ENCODE data around the gene MFSD11. TPM values are rescaled to one million over a fixed set of nuclear protein-coding genes. Genes with fewer than 3 reads are reported as not detected.
"Not testable (repeated sequence)": the region's sequence is repeated elsewhere in the genome, so short reads cannot be mapped to it uniquely, and the experiment has no call there.

MFSD11 gene
- polyA plus RNA-seq, 3 donors from 2014 or later: 25.2 to 48.0 (median 36.0) TPM

DNA sequence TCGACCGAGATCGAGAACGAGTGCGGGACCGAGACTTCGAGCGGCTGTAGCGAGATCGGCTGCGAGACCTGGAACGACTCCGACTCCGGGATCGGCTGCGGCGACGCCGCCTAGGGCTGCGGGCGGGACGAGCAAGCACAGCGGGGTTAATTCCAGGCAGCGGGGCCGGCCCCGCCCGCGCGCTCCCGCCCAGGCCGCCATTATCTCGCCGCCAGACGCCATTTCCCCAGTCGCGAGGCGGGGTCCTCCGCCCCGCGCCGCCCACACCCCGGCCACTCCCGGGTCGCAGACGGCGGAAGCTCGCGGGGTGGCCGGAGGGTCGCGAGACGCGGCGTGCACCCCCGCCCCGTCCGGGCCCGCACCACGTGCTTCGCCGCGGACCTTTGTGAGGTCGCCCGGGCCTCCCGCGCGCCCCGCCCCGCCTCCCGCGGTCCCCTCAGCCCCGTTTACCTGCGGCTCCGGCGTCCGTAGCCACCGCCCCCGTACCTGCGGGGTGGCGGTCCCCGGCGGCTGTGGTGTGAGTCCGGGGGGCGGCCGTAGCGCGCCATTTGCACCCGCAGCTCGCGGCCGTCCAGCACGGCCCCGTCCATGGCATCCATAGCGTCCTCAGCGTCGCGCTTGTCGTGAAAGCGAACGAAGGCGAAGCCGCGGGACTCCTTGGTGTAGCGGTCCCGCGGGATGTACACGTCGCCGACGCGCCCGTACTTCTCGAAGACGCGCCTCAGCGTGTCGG lies 1.4 kb upstream of the MFSD11 start:
- H3K27me3 Mint-ChIP-seq (ENCODE audit: low read depth in 3 of 3): peaks cover 21 to 36% (median 30%) of the 10 kb centered on the region in 3 donors
- no peaks in the 10 kb centered on the region for H3K9me3 Mint-ChIP-seq
- DNase-seq: peak; percentile 60 to 67 (median 63)
- H3K36me3 Mint-ChIP-seq: peaks cover 17 to 36% (median 21%) of the 10 kb centered on the region in 3 donors
- peaks cover 53 to 64% of the 10 kb centered on the region in 2 donors for H3K4me1 Mint-ChIP-seq
- peak overlapping the region; percentile 99 to 100 (median 99) for H3K27ac Mint-ChIP-seq
- H3K4me3 Mint-ChIP-seq: peak overlapping the region; percentile 93 to 98 (median 95)

DNA sequence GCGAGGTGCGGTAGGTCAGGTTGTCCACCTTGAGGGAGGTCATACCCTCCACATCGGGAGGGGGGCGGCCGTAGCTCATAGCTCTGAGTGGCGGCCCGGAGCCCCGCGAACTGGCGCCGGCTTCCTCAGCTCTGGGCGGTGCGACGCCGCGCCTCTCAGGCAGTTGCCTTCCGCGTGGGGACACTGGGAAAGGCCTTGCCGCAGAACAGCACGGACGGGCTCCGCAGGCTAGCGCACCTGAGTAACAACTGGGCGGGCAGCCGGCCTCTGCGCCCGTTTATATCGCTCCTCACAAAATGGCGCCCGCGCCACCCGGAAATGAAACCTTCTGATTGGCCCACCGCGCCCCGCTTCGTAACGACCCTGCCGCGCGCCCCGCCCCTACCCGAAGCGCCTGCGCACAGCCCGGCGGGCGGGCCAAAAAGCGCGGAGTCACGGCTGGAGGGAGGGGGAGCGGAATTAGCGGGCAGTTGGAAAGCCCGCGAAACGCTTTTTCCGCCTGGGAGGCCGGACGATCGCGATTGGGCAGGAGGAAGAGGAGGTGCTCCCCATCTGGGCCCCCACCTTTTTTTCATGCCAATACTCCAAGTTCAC lies 740 bp upstream of the MFSD11 start, which contains the start of gene SRSF2:
TSS of gene SRSF2 (minus strand) at position 250 of the 594 bp plus-strand sequence. CDS start at position 79, 171 bp downstream.
- H3K9me3 Mint-ChIP-seq: no peaks in the 10 kb centered on the region
- H3K4me1 Mint-ChIP-seq: peaks cover 49 to 60% of the 10 kb centered on the region in 2 donors
- peaks cover 21 to 40% (median 26%) of the 10 kb centered on the region in 3 donors for H3K36me3 Mint-ChIP-seq
- H3K27me3 Mint-ChIP-seq (ENCODE audit: low read depth in 3 of 3): peaks cover 21 to 36% (median 30%) of the 10 kb centered on the region in 3 donors
- peak; percentile 100 for DNase-seq
- H3K27ac Mint-ChIP-seq: peak within 1 kb of the TSS; percentile 99 to 100 (median 99)
- peak within 1 kb of the TSS; percentile 93 to 98 (median 95) for H3K4me3 Mint-ChIP-seq

DNA sequence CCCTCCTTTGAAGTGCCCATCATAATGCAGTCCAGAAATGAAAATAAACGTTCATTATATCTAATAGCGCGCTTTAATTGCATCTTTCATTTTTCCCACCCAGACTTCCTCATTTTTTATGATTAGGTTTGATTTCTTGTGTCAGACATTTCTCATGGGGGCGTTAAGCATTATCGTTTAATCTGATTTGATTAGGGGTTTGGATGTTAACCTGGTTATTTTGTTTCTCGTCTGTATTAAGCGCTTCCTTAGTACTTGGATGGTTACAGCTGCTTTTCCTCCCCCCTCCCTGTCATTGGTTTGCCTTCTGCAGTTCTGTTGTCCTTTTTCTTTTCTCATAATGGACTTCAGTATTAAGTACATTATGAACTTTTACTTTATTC lies 540 bp downstream of the MFSD11 start:
- no peaks in the 10 kb centered on the region for H3K9me3 Mint-ChIP-seq
- peak overlapping the region; percentile 99 to 100 (median 99) for H3K27ac Mint-ChIP-seq
- peaks cover 45 to 49% of the 10 kb centered on the region in 2 donors for H3K4me1 Mint-ChIP-seq
- DNase-seq: no peak
- peaks cover 21 to 36% (median 30%) of the 10 kb centered on the region in 3 donors for H3K27me3 Mint-ChIP-seq (ENCODE audit: low read depth in 3 of 3)
- H3K36me3 Mint-ChIP-seq: peaks cover 18 to 34% (median 27%) of the 10 kb centered on the region in 3 donors
- H3K4me3 Mint-ChIP-seq: peak overlapping the region; percentile 93 to 98 (median 95)

DNA sequence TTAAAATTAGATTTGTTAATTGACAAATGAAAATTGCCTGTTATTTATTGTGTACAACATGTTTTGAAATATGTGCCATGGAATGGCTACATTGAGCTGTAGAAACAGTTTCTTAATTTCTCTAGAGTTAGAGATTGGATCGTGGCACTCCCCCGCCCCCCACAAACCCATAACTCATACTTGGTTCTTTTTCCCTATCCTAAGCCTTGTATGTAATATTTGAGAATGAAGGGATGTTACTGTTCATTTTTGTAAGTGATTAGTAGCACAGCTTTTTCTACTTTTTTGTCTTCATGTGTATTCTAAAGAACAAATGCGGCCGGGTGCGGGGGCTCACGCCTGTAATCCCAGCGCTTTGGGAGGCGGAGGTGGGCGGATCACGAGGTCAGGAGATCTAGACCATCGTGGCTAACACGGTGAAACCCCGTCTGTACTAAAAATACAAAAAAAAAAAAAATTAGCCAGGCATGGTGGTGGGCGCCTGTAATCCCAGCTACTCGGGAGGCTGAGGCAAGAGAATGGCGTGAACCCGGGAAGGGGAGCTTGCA lies 1.7 kb downstream of the MFSD11 start:
- peaks cover 10 to 30% (median 24%) of the 10 kb centered on the region in 3 donors for H3K36me3 Mint-ChIP-seq
- H3K27me3 Mint-ChIP-seq (ENCODE audit: low read depth in 3 of 3): peaks cover 21 to 36% (median 27%) of the 10 kb centered on the region in 3 donors
- not testable (repeated sequence) for H3K9me3 Mint-ChIP-seq, DNase-seq
- H3K27ac Mint-ChIP-seq: peak overlapping the region in 2 of 6 donors; percentile 61 to 77
- H3K4me1 Mint-ChIP-seq: peaks cover 34 to 37% of the 10 kb centered on the region in 2 donors
- H3K4me3 Mint-ChIP-seq: peak overlapping the region in 2 of 5 donors; percentile 10 to 22

DNA sequence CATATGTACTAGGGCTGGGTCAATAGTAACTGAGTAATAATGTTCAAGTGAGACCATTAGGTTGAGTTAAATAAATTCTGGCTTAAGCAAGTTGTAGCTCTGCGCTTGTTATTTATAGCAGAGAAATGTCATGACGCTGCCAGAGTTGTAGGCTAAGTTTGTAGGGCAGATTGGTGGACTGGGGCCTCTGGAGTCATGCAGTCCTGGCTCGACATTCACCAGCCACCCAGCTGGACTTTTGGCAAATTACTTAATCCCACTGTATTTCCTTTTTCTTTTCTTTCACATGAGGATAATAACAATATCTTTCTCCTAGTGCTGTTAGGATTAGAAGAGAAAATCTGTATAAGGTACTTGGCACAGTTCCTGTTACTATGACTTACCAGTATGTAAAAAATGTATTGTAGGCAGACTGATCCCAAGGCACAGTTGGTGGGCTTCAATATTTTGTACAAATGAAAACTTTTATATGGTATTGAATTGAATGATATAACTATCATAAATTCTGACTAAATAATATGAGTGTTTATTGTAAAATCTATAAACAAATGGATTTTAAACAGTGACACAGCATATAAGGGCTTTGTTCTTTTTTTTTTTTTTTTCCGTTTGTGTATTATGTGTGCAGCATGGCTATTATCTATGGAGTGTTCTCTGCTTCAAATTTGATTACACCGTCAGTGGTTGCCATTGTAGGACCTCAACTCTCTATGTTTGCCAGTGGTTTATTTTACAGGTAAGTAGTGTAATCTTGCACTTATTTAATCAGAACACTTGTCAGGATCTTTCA lies 2.6 kb downstream of the MFSD11 start:
- Mint-ChIP-seq H3K9me3 (no peaks in the 10 kb centered on the region), H3K36me3 (peaks cover 9 to 32% (median 23%) of the 10 kb centered on the region in 3 donors), H3K4me1 (peaks cover 25 to 28% of the 10 kb centered on the region in 2 donors), H3K27me3 (ENCODE audit: low read depth in 3 of 3) (peaks cover 21 to 32% (median 23%) of the 10 kb centered on the region in 3 donors), H3K27ac (peak overlapping the region in 1 of 6 donors; percentile 26), H3K4me3 (no peak overlapping the region)
- DNase-seq: no peak

DNA sequence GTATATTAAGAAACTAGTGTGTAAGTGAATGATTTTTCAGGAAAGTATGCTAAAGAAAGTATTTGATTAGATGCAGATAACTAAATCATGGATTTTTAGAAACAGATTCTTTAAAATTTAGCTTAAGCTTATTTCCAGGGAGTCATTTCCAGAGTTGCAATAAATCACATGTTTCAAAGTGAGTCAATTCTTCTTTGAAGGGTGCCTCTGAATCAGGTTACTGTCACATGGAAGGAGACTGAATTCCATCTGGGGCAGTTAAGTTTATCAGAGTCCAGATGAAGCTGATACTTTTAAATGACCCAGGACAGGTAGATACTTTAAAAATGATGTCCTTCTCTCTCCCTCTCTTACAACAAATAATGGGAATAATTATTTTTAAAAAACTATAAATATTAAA lies 5.0 kb downstream of the MFSD11 start:
- H3K27ac Mint-ChIP-seq: no peak overlapping the region
- H3K4me3 Mint-ChIP-seq: no peak overlapping the region
- H3K9me3 Mint-ChIP-seq: no peaks in the 10 kb centered on the region
- H3K36me3 Mint-ChIP-seq: peaks cover 19 to 34% (median 23%) of the 10 kb centered on the region in 3 donors
- no peak for DNase-seq
- peaks cover 2 to 10% (median 5%) of the 10 kb centered on the region in 3 donors for H3K27me3 Mint-ChIP-seq (ENCODE audit: low read depth in 3 of 3)
- peaks cover 16 to 20% of the 10 kb centered on the region in 2 donors for H3K4me1 Mint-ChIP-seq

DNA sequence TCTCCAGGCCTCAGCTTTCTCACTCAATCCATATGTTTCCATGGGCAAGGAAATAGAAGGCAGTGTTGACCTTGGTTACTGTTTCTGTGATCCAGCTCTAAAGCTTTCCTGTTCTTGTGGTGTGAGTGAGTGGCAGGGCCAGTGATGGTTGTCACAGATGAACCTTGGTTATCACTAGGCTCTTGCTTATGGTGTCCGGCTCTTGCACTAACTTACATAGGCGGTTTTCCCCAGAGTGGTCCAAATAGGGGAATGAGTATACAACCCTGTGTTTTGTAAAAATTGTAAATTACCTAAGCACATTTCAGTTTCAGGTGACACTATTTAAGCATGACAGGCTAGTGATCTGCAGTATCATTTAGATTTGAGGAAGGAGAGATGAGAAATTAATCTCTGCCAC lies 6.8 kb downstream of the MFSD11 start:
- no peaks in the 10 kb centered on the region for H3K27me3 Mint-ChIP-seq (ENCODE audit: low read depth in 3 of 3)
- H3K4me3 Mint-ChIP-seq: no peak overlapping the region
- no peaks in the 10 kb centered on the region for H3K9me3 Mint-ChIP-seq
- peaks cover 24 to 39% (median 27%) of the 10 kb centered on the region in 3 donors for H3K36me3 Mint-ChIP-seq
- no peak for DNase-seq
- H3K4me1 Mint-ChIP-seq: peaks cover 1 to 2% of the 10 kb centered on the region in 2 donors
- no peak overlapping the region for H3K27ac Mint-ChIP-seq

DNA sequence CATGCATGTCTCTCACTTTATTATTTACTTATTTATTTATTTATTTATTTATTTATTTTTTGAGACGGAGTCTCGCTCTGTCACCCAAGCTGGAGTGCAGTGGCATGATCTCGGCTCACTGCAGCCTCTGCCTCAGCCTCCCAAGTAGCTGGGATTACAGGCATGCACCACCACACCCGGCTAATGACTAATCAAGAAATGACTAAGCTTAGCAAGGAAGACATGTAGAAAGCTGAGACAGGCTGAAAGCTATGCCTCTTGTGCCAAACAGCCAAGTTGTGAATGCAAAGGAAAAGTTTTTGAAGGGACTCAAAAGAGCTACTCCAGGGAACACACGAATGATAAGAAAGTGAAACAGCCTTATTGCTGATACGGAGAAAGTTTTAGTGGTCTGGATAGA lies 7.9 kb downstream of the MFSD11 start:
- not testable (repeated sequence) for DNase-seq; H3K27me3 Mint-ChIP-seq (ENCODE audit: low read depth in 3 of 3); H3K9me3 Mint-ChIP-seq; H3K4me3 Mint-ChIP-seq; H3K4me1 Mint-ChIP-seq; H3K27ac Mint-ChIP-seq
- H3K36me3 Mint-ChIP-seq: peaks cover 24 to 43% (median 26%) of the 10 kb centered on the region in 3 donors

DNA sequence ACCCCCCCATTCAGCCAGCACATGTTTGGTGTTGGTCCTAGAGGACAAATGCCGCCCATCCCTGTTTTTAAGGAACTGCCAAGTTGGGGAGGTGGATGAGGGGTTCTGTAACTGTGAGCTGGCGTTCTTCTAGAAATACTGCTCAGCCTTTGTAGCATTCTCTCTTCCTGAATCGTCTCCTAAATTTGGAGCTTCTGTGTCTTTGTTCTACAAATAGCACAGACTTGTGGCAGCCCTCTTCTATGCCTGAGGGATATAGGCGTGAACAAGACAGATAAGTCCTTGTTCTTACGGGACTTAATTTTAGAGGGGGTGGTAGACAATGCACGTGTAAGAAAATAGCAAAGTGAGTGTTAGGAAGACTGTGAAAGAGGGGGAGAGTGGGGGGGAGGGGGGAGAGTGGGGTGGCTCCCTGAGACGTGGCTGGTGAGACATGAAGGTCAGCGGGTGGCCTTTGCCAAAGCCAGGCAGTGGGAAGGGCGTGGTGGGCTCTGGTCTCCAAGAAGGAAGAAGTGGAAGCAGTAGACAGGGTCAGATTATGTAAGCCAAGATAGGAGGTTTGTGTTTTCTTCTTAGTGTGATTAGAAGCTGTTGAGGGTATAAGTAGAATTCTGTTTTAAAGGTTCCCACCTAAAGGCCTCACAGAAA lies 9.9 kb downstream of the MFSD11 start:
- Mint-ChIP-seq H3K9me3 (no peaks in the 10 kb centered on the region), H3K27ac (no peak overlapping the region), H3K4me3 (no peak overlapping the region), H3K36me3 (peaks cover 22 to 35% (median 22%) of the 10 kb centered on the region in 3 donors), H3K4me1 (peaks cover 2 to 3% of the 10 kb centered on the region in 2 donors), H3K27me3 (ENCODE audit: low read depth in 3 of 3) (no peaks in the 10 kb centered on the region)
- DNase-seq: no peak

DNA sequence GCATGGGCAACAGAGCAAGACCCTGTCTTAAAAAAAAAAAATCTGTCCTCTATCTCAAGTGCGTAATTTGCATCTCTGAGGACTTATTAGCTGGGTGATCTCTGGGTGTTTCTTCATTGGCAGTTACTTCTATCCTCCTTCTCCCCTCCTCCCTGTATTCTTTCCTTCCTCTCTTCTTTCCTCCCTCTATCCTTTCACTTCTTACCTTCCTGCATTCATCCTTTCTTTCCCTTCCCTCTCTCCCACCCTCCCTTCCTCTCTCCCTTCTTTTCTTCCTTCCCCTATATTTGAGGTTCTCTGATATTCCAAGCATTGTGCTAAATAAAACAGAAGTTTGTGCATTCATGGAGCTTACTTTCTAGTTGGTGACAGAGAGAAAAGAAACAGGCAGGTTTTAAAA lies 10.7 kb downstream of the MFSD11 start:
- H3K27me3 Mint-ChIP-seq (ENCODE audit: low read depth in 3 of 3): no peaks in the 10 kb centered on the region
- DNase-seq: no peak
- no peak overlapping the region for H3K4me3 Mint-ChIP-seq
- peaks cover 17 to 35% (median 25%) of the 10 kb centered on the region in 3 donors for H3K36me3 Mint-ChIP-seq
- no peak overlapping the region for H3K27ac Mint-ChIP-seq
- peaks cover 10 to 11% of the 10 kb centered on the region in 2 donors for H3K4me1 Mint-ChIP-seq
- H3K9me3 Mint-ChIP-seq: no peaks in the 10 kb centered on the region

DNA sequence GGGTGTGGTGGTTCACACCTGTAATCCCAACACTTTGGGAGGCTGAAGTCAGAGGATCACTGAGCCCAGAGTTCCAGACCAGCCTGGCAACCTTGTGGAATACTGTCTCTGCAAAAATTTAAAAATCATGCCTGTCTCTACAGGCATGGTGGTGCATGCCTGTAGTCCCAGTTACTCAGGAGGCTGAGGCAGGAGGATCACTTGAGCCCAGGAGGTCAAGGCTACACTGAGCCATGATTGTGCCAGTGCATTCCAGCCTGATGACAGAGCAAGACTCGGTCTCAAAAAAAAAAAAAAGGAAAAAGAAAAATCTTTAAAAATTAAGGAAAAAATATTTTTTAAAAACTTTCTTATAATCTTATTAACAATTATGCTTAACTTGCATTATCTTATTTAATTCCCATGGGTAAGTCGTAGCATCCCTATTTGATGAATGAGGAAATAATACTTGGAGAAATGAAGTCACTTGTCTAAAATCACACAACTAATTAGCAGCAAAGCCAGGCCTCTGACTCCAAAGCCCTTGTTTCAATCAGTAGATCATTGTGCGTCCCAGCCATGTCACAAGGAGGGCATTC lies 13.6 kb downstream of the MFSD11 start:
- Mint-ChIP-seq H3K4me3 (no peak overlapping the region), H3K4me1 (peaks cover 15 to 16% of the 10 kb centered on the region in 2 donors), H3K27ac (peak overlapping the region in 1 of 6 donors; percentile 29), H3K9me3 (no peaks in the 10 kb centered on the region), H3K36me3 (peaks cover 9 to 15% (median 14%) of the 10 kb centered on the region in 3 donors), H3K27me3 (ENCODE audit: low read depth in 3 of 3) (no peaks in the 10 kb centered on the region)
- no peak for DNase-seq

DNA sequence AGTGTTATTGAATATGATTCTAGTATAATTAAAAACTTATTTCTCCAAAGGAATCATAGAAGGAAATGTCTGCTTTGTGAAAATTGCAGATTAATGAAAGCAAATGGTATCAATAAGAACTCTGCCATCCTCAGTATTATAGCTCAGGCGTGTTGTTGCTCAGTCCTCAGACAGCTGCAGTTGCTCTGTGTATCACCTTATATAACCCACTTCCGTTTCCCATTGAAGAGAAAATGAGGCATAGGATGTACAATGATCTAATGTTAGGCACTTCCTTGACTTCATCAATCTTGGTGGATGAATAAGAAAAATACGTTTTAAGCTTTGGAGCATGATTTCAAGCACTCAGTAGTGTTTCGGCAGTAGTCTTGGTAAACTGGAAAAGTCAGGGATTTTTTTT lies 14.1 kb downstream of the MFSD11 start:
- Mint-ChIP-seq H3K27me3 (ENCODE audit: low read depth in 3 of 3) (no peaks in the 10 kb centered on the region), H3K4me1 (peaks cover 15 to 16% of the 10 kb centered on the region in 2 donors), H3K4me3 (peak overlapping the region in 2 of 5 donors; percentile 18 to 77), H3K27ac (peak overlapping the region in 5 of 6 donors; percentile 25 to 88 (median 47)), H3K9me3 (no peaks in the 10 kb centered on the region), H3K36me3 (peaks cover 12 to 13% (median 12%) of the 10 kb centered on the region in 3 donors)
- DNase-seq: no peak
